ENCODE results near the gene OR4S2. TPM values are rescaled to one million over a fixed set of nuclear protein-coding genes. Genes with fewer than 3 reads are reported as not detected.

The OR4S2 gene
- total RNA-seq, 4 donors from 2014 or later: not detected

DNA sequence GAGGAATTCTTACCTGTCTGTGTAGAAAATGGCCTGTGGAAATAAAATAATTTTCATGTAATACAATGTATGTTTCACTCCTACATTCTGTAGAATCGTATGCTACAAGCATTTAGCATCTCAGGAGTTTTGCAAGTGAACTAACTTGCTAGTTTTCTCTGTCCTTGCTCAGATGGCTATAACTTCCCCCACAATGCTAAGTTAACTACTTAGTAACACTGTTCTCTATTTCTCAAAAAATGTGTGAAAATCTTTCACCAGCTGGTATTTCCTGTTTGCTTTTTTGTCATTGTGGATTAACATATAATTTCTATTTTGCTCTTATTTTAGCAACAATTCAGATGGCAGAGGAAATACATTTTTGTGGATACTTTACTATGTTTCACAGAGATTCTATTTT, 4.4 kb downstream of the OR4S2 start:
- ATAC-seq: no peak
- no peak for DNase-seq
- Histone ChIP-seq H3K27me3 (no peaks in the 10 kb centered on the region), H3K9me3 (no peaks in the 10 kb centered on the region), H3K27ac (no peak overlapping the region), H3K36me3 (no peaks in the 10 kb centered on the region), H3K4me3 (no peak overlapping the region), H3K4me1 (no peaks in the 10 kb centered on the region)
- intact Hi-C loops (cut with DNase I; ENCODE audit: low total_unique reads): no loop called here
- in situ Hi-C loops (cut with MboI; ENCODE audit: low sequenced_read_pairs in 4 of 4): no loop called here
- no peak for TF ChIP-seq POLR2A (IDR thresholded peaks at IDR 0.05)

DNA sequence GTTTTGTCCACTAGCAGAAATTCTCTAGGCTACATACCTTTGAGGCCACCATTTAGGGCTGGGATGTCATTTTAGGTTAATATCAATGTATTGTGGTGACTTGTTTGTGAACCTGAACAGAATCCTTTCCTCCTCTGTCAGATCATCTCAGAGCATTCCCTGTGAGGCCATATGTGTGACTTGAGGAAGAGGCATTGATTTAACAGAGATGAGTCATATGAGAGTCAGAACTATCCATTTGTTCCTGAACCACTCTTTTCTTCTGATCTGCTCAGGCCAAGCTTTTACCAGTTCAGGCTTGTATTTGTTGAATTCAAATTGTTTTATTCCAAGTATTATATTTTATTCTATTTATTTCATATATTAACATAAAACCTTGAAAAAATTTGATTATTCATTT, 7.0 kb downstream of the OR4S2 start:
- Histone ChIP-seq H3K36me3 (no peaks in the 10 kb centered on the region), H3K27me3 (no peaks in the 10 kb centered on the region), H3K9me3 (no peaks in the 10 kb centered on the region), H3K4me3 (no peak overlapping the region), H3K27ac (no peak overlapping the region), H3K4me1 (no peaks in the 10 kb centered on the region)
- TF ChIP-seq POLR2A (IDR thresholded peaks at IDR 0.05): no peak
- TF ChIP-seq, protein P1, sequence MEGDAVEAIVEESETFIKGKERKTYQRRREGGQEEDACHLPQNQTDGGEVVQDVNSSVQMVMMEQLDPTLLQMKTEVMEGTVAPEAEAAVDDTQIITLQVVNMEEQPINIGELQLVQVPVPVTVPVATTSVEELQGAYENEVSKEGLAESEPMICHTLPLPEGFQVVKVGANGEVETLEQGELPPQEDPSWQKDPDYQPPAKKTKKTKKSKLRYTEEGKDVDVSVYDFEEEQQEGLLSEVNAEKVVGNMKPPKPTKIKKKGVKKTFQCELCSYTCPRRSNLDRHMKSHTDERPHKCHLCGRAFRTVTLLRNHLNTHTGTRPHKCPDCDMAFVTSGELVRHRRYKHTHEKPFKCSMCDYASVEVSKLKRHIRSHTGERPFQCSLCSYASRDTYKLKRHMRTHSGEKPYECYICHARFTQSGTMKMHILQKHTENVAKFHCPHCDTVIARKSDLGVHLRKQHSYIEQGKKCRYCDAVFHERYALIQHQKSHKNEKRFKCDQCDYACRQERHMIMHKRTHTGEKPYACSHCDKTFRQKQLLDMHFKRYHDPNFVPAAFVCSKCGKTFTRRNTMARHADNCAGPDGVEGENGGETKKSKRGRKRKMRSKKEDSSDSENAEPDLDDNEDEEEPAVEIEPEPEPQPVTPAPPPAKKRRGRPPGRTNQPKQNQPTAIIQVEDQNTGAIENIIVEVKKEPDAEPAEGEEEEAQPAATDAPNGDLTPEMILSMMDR (IDR thresholded peaks at IDR 0.05 in 4 of 5, conservative IDR thresholded peaks at IDR 0.05 in 1 of 5): no peak
- ATAC-seq (no peak), DNase-seq (no peak)
- in situ Hi-C loops (cut with MboI; ENCODE audit: low sequenced_read_pairs in 4 of 4) (no loop called here), intact Hi-C loops (cut with DNase I; ENCODE audit: low total_unique reads) (no loop called here)

DNA sequence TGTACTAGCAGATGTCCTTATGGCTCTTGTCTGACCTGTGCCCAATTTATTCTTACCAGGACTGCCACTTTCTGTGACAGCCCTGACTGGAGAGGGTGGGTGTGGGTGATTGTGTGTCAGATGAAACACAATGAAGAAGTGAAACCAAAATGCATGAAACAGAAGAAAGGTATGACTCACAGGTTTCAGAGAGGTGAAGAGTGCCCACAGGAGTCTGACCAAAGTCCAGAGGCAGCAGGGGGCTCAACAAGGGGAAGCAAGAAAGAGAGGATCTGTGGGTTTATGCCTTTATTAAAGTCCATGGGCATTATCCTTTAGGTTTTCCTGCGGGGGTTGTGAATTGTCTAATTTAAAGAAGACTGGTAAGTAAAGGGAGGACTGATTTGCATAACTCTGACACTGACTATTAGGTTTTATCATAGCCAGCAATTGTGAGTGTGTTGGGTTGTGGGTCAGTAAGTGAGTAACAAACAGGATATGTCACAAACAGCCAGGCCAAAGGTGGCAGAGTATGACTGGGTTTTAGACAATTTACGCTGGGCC, 10.0 kb downstream of the OR4S2 start:
- H3K4me1 ChIP-seq: no peaks in the 10 kb centered on the region
- in situ Hi-C loops (cut with MboI; ENCODE audit: low sequenced_read_pairs in 4 of 4) (no loop called here), intact Hi-C loops (cut with DNase I; ENCODE audit: low total_unique reads) (no loop called here)
- no peak overlapping the region for H3K27ac ChIP-seq
- no peak for DNase-seq
- TF ChIP-seq, protein P1 (IDR thresholded peaks at IDR 0.05 in 4 of 5, conservative IDR thresholded peaks at IDR 0.05 in 1 of 5): no peak
- no peak for TF ChIP-seq POLR2A (IDR thresholded peaks at IDR 0.05)
- no peaks in the 10 kb centered on the region for H3K9me3 ChIP-seq
- no peak overlapping the region for H3K4me3 ChIP-seq
- H3K27me3 ChIP-seq: no peaks in the 10 kb centered on the region
- ATAC-seq: no peak
- no peaks in the 10 kb centered on the region for H3K36me3 ChIP-seq

DNA sequence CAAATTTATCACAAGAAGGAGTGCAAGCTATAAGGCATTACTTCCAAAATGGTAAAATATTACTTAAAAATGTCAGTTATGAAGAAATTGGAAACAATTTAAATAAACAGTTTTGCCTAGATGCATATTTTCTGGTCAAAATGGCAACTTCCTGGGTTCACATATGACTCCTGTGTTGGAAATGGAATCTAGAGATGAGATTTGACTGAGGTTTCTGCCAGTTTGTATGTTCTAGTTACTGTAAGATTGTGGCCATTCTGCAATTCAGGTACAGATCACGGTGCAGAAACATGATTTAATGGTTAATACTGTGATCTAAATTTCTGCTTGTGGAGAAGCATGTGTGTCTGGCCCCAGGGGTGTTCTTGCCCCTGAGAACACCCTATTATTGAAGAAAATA, 10.5 kb downstream of the OR4S2 start:
- no peak overlapping the region for H3K4me3 ChIP-seq
- TF ChIP-seq POLR2A (IDR thresholded peaks at IDR 0.05): no peak
- TF ChIP-seq, protein P1 (IDR thresholded peaks at IDR 0.05 in 4 of 5, conservative IDR thresholded peaks at IDR 0.05 in 1 of 5): no peak
- DNase-seq (no peak), ATAC-seq (no peak)
- intact Hi-C loops (cut with DNase I; ENCODE audit: low total_unique reads): no loop called here
- in situ Hi-C loops (cut with MboI; ENCODE audit: low sequenced_read_pairs in 4 of 4): no loop called here
- H3K9me3 ChIP-seq: no peaks in the 10 kb centered on the region
- no peaks in the 10 kb centered on the region for H3K4me1 ChIP-seq
- no peaks in the 10 kb centered on the region for H3K27me3 ChIP-seq
- no peak overlapping the region for H3K27ac ChIP-seq
- no peaks in the 10 kb centered on the region for H3K36me3 ChIP-seq

DNA sequence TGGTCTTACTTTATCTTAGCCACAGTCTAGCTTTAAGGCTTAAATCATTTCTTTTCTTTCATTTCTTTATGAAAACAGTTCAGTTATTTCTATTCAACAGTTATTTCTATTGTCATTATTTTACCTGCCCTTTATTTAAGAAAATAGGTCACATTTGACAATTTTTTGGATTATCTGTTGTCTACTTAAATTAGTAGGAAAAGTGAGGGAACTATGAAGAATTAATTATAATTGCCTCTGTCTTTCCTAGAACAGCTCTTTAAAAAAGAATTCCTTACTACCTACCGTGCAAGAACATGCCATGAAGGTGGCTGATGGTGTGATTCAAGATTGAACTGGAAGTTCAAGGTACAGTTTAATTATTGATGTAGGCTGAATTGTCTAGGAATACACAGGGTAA, 13.8 kb downstream of the OR4S2 start, which contains the start of gene OR4C6:
Gene OR4C6, plus strand, starts transcription at position 301 of the 400 bp plus-strand sequence. CDS start 2,966 bp downstream, outside the sequence.
- Histone ChIP-seq H3K4me3 (no peak within 1 kb of the TSS), H3K27me3 (no peaks in the 10 kb centered on the region), H3K9me3 (no peaks in the 10 kb centered on the region), H3K4me1 (no peaks in the 10 kb centered on the region), H3K27ac (no peak within 1 kb of the TSS), H3K36me3 (no peaks in the 10 kb centered on the region)
- intact Hi-C loops (cut with DNase I; ENCODE audit: low total_unique reads) (no loop called here), in situ Hi-C loops (cut with MboI; ENCODE audit: low sequenced_read_pairs in 4 of 4) (no loop called here)
- no peak for TF ChIP-seq POLR2A (IDR thresholded peaks at IDR 0.05)
- TF ChIP-seq, protein P1 (IDR thresholded peaks at IDR 0.05 in 4 of 5, conservative IDR thresholded peaks at IDR 0.05 in 1 of 5): no peak
- no peak for DNase-seq
- no peak for ATAC-seq
